Epithelial cell of esophagus (primary cell): ENCODE measurements around the gene C1QTNF5.

Source experiments
- DNase-seq: peaks from one replicate; pipeline ENCODE4 v3.0.0; 2010; ENCODE audit warnings: low read depth
- H3K4me3 ChIP-seq: 2 replicates; pipeline ENCODE4 v1.5.1; 2011; ENCODE audit warnings: mild to moderate bottlenecking, low read length, control low read depth
- TF ChIP-seq, protein P1 (sequence below): IDR thresholded peaks from 2 replicates; pipeline ENCODE4 v1.5.1; 2011; ENCODE audit warnings: low read depth, mild to moderate bottlenecking, low read length, control low read depth, inconsistent platforms; ENCODE audit not compliant: insufficient read depth; ENCODE audit errors: missing control alignments

The C1QTNF5 gene

DNA sequence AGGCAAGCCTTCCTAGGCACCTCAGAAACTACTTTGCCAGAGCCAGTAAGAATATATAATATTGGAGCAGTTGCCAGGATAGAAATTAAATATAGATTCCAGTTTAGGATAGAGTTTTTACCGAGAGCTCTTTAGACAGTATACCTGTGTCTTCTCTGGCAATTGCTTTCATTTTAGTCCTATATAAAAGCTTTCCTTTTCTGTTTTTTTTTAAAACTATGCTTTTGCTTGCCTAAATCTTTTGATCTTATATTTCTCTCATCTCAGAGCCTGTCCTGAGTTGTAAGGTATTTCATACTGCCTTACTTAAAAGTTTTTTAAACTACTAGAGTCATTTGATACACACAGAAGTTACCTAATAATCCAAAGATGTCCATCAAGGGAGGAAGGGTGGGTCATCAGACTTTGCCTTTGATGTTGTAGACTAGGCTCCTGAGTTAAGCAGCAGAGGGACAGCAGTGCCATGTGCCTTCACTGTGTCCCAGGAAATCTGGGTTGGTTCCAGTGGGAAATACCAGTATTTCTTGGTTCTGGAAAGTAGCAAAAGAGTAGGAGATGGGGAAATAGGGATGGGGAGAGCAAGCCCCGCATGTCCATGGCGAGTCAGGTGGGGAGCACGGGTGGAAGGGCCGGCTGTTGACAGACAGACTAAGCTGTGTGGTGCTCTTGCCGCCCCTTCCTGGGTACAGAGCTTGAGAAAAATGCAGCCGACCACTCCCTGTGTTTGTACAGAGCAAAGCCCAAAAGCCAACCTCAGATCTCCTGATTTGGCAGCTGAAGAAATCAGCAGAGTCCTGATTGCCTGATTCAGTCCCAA lies 34.9 kb downstream of the C1QTNF5 start:
- no peak overlapping the region for H3K4me3 ChIP-seq
- DNase-seq = no peak
- TF ChIP-seq, protein P1, sequence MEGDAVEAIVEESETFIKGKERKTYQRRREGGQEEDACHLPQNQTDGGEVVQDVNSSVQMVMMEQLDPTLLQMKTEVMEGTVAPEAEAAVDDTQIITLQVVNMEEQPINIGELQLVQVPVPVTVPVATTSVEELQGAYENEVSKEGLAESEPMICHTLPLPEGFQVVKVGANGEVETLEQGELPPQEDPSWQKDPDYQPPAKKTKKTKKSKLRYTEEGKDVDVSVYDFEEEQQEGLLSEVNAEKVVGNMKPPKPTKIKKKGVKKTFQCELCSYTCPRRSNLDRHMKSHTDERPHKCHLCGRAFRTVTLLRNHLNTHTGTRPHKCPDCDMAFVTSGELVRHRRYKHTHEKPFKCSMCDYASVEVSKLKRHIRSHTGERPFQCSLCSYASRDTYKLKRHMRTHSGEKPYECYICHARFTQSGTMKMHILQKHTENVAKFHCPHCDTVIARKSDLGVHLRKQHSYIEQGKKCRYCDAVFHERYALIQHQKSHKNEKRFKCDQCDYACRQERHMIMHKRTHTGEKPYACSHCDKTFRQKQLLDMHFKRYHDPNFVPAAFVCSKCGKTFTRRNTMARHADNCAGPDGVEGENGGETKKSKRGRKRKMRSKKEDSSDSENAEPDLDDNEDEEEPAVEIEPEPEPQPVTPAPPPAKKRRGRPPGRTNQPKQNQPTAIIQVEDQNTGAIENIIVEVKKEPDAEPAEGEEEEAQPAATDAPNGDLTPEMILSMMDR = no peak

DNA sequence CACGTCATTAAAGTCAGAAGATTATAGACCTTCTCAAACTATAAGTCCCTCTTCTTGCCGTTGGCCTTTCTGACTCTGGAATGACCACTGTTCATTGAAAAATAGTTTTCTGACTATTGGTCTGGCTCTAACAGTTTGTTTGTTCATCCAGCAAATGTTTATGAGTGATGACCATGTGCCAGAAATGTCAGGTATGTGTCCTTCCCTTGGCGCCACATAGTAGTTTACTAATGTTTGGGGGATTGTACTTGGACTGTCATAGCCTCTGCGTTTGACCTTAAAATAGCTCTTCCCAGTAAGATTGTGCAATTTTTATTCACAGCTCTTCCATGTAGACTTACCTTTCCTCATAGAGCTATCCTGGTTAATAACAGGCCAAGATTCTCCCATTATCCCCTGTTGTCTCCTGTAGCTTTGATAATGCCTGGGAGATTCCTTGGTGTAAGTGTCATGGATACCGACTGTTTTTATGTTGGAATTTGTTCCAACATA lies 37.4 kb downstream of the C1QTNF5 start:
- H3K4me3 ChIP-seq = no peak overlapping the region
- TF ChIP-seq, protein P1 = no peak
- no peak for DNase-seq

DNA sequence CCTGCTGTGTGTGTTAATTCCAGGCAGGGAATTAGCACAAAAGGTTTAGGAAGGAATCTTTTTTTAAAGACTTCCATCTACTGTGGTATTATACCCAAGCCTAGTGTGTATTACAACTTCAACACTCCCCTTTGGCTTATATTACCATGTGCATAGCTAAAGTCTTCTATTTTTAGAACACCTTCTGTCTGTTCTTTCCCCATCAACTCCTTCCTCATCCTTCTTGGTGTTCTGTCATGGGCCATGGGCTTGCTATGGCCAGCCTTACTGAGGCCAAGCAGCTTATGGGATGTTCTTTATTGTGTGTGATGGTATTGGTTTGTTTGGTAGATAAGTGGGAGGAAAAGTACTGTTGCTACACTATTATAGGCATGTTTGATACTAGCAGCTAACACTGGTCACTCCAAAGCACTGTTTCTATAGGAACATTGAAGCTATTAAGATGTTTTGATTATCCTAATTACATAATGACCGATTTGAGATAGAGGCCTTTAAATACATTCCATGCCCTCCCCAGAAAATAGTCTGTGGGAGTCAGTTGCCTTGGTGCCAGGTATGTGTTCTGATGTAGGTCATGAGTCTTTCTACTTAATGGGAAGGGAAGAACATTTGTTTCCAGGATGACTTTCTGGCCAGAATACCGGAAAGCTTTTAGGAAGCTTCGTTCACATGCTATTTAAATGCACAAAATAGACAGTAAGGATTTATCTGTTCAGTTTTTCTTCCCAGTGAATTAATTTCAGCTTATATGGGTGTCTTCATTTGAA lies 40.3 kb downstream of the C1QTNF5 start:
- no peak overlapping the region for H3K4me3 ChIP-seq
- TF ChIP-seq, protein P1 = no peak
- no peak for DNase-seq

DNA sequence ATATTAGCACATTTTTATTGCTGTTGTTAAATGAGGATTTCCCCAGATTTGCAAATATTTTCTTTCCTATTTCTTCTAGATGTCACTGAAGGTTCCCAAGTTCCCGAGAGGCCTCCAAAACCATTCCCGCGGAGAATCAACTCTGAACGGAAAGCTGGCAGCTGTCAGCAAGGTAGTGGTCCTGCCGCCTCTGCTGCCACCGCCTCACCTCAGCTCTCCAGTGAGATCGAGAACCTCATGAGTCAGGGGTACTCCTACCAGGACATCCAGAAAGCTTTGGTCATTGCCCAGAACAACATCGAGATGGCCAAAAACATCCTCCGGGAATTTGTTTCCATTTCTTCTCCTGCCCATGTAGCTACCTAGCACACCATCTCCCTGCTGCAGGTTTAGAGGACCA lies 41.3 kb downstream of the C1QTNF5 start:
- TF ChIP-seq, protein P1 = no peak
- H3K4me3 ChIP-seq = no peak overlapping the region
- DNase-seq = no peak

DNA sequence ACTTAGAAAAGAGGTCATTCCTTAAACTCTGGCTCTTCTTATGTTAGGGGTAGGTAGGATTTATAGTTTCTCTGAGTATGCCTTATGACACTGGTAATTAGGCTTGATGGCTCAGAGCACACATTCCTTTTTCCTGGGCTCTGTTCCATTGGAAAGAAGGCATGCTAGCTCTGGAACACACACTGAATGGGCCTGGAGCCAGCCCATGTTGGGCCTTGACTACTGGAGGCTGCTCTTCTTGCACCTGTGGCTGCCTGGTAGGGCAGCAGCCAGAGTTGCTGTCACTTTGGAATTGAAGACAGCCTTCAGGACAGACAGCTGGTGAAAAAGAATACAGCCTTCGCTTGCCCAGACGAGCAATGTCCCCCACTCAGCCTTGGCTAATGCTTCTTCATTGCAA lies 42.0 kb downstream of the C1QTNF5 start:
- no peak overlapping the region for H3K4me3 ChIP-seq
- DNase-seq = no peak
- TF ChIP-seq, protein P1 = no peak

DNA sequence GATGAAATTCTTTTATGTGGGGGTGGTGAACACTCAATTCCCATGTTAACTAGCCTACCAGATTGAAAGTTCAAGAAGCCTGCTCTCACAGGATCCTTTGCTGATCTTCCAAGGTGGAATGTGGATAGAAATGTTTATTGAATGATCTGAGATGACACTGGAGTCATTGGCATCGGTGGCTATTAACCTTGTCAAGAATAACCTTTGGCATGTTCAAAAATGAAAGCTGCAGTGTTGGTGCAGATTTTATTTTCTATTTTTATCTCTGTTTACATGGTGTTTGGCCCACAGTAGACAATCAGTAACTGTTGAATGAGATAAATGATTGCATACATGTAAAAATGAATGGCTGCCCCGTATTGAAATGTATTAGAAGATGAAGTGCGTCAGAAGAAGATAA lies 42.7 kb downstream of the C1QTNF5 start:
- no peak for DNase-seq
- TF ChIP-seq, protein P1 = no peak
- no peak overlapping the region for H3K4me3 ChIP-seq
